ENCODE data around the gene TNFAIP3. TPM values are rescaled to one million over a fixed set of nuclear protein-coding genes. Genes with fewer than 3 reads are reported as not detected.

Gene TNFAIP3
- total RNA-seq, 1 donor from 2014 or later = 56.3 TPM

- Histone ChIP-seq H3K4me3 (ENCODE audit: low read depth, low read length) (no peak overlapping the region), H3K36me3 (ENCODE audit: control insufficient read depth, insufficient read depth, low read length) (no peaks in the 10 kb centered on the region), H3K27me3 (ENCODE audit: control insufficient read depth, insufficient read depth, low read length) (no peaks in the 10 kb centered on the region)
- TF ChIP-seq CTCF (IDR thresholded peaks at IDR 0.05; ENCODE audit: insufficient read depth, low read length, poor library complexity, severe bottlenecking) = no peak
- no peak for DNase-seq (ENCODE audit: low read depth)
Observed at GRCh38 chr6:137909533-137909932, 42.5 kb downstream of the TNFAIP3 start.

GRCh38 chr6:137910424-137910834 is 43.4 kb downstream of the TNFAIP3 start:
- Histone ChIP-seq H3K27me3 (ENCODE audit: control insufficient read depth, insufficient read depth, low read length) (no peaks in the 10 kb centered on the region), H3K4me3 (ENCODE audit: low read depth, low read length) (no peak overlapping the region), H3K36me3 (ENCODE audit: control insufficient read depth, insufficient read depth, low read length) (no peaks in the 10 kb centered on the region)
- TF ChIP-seq CTCF (IDR thresholded peaks at IDR 0.05; ENCODE audit: insufficient read depth, low read length, poor library complexity, severe bottlenecking) = no peak
- no peak for DNase-seq (ENCODE audit: low read depth)

GRCh38 chr6:137910843-137911456 is 43.9 kb downstream of the TNFAIP3 start:
- DNase-seq (ENCODE audit: low read depth) = no peak
- no peak for TF ChIP-seq CTCF (IDR thresholded peaks at IDR 0.05; ENCODE audit: insufficient read depth, low read length, poor library complexity, severe bottlenecking)
- Histone ChIP-seq H3K36me3 (ENCODE audit: control insufficient read depth, insufficient read depth, low read length) (no peaks in the 10 kb centered on the region), H3K4me3 (ENCODE audit: low read depth, low read length) (no peak overlapping the region), H3K27me3 (ENCODE audit: control insufficient read depth, insufficient read depth, low read length) (no peaks in the 10 kb centered on the region)

- H3K36me3 ChIP-seq (ENCODE audit: control insufficient read depth, insufficient read depth, low read length) = no peaks in the 10 kb centered on the region
- TF ChIP-seq CTCF (IDR thresholded peaks at IDR 0.05; ENCODE audit: insufficient read depth, low read length, poor library complexity, severe bottlenecking) = no peak
- H3K4me3 ChIP-seq (ENCODE audit: low read depth, low read length) = no peak overlapping the region
- H3K27me3 ChIP-seq (ENCODE audit: control insufficient read depth, insufficient read depth, low read length) = no peaks in the 10 kb centered on the region
- DNase-seq (ENCODE audit: low read depth) = no peak
Observed at GRCh38 chr6:137911675-137912191, 44.7 kb downstream of the TNFAIP3 start.

- DNase-seq (ENCODE audit: low read depth) = no peak
- no peak for TF ChIP-seq CTCF (IDR thresholded peaks at IDR 0.05; ENCODE audit: insufficient read depth, low read length, poor library complexity, severe bottlenecking)
- Histone ChIP-seq H3K27me3 (ENCODE audit: control insufficient read depth, insufficient read depth, low read length) (no peaks in the 10 kb centered on the region), H3K36me3 (ENCODE audit: control insufficient read depth, insufficient read depth, low read length) (no peaks in the 10 kb centered on the region), H3K4me3 (ENCODE audit: low read depth, low read length) (no peak overlapping the region)
Observed at GRCh38 chr6:137912813-137913212, 45.8 kb downstream of the TNFAIP3 start.

GRCh38 chr6:137913434-137913833 is 46.4 kb downstream of the TNFAIP3 start:
- Histone ChIP-seq H3K27me3 (ENCODE audit: control insufficient read depth, insufficient read depth, low read length) (no peaks in the 10 kb centered on the region), H3K4me3 (ENCODE audit: low read depth, low read length) (no peak overlapping the region), H3K36me3 (ENCODE audit: control insufficient read depth, insufficient read depth, low read length) (no peaks in the 10 kb centered on the region)
- no peak for DNase-seq (ENCODE audit: low read depth)
- no peak for TF ChIP-seq CTCF (IDR thresholded peaks at IDR 0.05; ENCODE audit: insufficient read depth, low read length, poor library complexity, severe bottlenecking)
